ENCODE data around the gene PAPPA. TPM values are rescaled to one million over a fixed set of nuclear protein-coding genes. Genes with fewer than 3 reads are reported as not detected.

The PAPPA gene
- total RNA-seq, 4 donors from 2014 or later = 9.6 to 35.3 (median 14.9) TPM

DNA sequence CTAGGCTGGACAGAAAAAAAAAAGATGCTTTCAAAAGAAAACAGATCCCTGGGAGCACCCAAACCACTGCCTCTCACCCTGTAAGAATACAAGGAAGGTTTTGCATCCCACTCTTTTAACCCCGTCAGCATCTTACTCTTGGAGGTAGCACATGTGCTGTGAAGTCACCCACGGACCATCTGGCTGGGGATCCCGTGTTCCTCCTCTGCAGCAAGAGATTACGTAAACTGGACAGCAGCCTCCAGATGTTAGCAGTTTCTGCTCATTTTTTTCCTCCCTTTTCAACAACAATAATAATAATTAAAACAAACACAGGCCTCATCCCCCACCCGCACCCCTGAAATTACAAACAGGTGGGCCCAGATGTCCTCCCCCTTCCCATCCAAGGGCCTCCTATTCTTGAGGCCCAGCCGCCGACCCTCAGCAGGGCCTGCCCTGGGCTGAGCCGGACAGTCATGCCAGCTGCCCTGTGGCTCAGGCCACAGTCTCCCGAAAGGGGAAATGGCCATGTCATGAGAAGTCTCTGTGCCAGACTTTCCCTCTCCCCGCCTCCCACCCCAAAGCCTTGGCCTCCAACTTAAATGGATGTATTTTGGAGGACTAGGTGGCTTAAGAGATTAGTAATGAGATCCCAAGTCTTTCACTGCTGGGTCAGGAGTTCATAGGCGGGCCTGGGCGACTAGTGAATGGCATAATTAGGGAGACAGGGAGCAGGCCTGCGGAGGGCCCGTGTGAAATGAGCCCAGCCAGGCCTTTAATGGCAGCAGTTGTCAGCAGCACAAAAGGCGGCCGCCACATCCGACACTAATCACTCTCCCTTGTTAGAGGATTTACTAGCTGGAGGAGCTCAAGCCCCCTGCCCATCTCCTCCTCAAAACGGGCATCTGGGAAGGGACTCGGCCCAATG is 165.1 kb downstream of the PAPPA start:
- no peak for ATAC-seq (ENCODE audit: low FRiP score)
- DNase-seq (ENCODE audit: low spot score) = peak; percentile 25
- TF ChIP-seq, protein P1, sequence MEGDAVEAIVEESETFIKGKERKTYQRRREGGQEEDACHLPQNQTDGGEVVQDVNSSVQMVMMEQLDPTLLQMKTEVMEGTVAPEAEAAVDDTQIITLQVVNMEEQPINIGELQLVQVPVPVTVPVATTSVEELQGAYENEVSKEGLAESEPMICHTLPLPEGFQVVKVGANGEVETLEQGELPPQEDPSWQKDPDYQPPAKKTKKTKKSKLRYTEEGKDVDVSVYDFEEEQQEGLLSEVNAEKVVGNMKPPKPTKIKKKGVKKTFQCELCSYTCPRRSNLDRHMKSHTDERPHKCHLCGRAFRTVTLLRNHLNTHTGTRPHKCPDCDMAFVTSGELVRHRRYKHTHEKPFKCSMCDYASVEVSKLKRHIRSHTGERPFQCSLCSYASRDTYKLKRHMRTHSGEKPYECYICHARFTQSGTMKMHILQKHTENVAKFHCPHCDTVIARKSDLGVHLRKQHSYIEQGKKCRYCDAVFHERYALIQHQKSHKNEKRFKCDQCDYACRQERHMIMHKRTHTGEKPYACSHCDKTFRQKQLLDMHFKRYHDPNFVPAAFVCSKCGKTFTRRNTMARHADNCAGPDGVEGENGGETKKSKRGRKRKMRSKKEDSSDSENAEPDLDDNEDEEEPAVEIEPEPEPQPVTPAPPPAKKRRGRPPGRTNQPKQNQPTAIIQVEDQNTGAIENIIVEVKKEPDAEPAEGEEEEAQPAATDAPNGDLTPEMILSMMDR (IDR thresholded peaks at IDR 0.05) = no peak

DNA sequence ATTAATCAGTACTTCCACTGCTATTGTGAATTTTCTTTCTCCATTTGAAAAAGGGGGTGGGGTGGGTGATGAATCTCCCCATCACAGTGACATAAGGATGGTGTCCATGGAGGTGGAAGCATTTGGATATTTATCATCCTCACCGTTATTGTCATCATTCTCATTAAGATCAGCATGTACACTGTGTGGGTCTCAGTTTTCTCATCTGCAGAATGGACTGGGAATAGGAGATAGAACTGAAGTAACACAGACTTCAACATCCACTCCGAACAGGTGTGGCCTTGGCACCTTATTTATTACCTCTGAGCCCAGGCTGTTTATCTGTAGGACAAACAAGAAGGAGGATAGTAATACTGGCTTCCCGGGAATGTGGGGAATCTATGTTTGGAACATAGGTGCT is 165.9 kb downstream of the PAPPA start:
- TF ChIP-seq, protein P1 (IDR thresholded peaks at IDR 0.05) = no peak
- DNase-seq (ENCODE audit: low spot score) (no peak), ATAC-seq (ENCODE audit: low FRiP score) (no peak)

DNA sequence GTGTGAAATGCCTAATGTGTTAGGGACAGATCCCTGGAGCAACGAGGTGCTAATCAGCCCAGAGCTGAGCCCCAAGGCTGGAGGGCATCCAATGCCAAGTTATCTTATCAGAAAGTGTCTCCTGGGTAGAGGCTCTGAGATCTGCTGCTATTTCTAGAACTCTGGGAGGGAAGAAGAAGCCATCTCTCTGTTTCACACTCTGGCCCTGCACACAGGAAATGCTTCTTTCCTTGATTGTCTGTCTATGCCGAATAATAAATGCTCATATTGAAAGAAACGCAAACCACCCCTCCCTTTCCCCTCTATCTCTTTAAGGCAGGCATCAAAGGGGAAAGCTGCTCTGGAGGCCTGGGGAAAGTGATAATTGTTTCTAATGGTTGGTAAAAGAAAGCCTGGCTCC is 166.7 kb downstream of the PAPPA start:
- ATAC-seq (ENCODE audit: low FRiP score) (no peak), DNase-seq (ENCODE audit: low spot score) (no peak)
- TF ChIP-seq, protein P1 (IDR thresholded peaks at IDR 0.05) = no peak

DNA sequence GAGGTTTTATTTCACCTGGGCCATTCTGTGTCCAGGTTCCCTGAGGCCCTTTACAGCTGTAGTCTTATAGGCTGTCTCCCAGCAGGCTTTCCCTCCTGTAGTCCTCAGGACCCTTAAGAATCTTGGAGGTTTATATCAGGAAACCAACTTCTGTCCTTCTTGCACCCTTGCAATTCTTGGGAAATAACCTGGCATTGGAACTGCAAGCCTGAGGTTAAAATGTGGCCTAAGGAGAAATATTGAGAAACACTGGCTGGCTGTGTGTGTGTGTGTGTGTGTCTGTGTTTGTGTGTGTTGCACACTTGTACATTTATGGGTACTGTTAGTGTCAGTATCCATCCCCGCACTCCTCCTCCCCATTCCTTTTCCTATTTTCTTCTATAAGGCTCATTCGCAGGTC is 168.9 kb downstream of the PAPPA start:
- DNase-seq (ENCODE audit: low spot score) (no peak), ATAC-seq (ENCODE audit: low FRiP score) (no peak)
- TF ChIP-seq, protein P1 (IDR thresholded peaks at IDR 0.05) = no peak

DNA sequence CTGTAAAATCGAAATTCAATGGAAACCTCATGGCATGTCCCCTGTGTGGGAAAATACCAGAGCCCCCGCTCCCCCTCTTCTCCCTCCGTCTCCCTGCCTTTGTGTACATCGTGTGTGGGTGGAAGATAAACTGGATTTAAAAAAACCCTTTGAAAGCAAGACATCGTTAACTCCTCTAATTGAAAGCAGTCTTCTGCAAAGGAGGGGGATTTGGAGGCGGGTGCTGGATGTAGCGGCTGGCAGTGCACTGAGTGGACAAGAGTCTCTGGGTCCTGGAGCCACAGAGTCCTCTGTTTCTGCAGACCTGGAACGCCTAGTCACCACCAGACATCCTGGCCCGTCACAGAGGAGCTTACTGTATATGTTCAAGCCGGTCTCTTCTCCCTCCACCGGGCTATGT is 169.4 kb downstream of the PAPPA start:
- TF ChIP-seq, protein P1 (IDR thresholded peaks at IDR 0.05) = no peak
- DNase-seq (ENCODE audit: low spot score) (no peak), ATAC-seq (ENCODE audit: low FRiP score) (no peak)

DNA sequence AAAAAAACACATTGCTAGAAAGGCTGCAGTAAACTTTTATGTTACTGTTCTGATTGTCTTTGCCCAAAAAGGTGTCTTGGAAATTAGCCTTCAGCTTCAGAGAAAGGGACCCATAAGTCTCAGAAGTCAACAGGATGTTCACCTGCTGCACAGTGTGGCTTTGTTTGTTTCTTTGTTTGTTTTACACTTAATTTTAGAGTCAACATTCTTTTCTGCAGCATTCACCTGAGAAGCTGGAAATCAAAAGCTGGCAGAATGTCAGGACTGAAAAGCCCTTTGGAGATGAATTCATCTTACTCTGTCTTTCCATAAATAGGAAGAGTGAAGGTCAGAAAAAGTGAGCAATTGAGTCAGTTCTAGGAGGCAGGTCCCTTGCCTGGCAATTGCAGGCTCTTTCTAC is 170.0 kb downstream of the PAPPA start:
- TF ChIP-seq, protein P1 (IDR thresholded peaks at IDR 0.05) = no peak
- DNase-seq (ENCODE audit: low spot score) = no peak
- no peak for ATAC-seq (ENCODE audit: low FRiP score)

DNA sequence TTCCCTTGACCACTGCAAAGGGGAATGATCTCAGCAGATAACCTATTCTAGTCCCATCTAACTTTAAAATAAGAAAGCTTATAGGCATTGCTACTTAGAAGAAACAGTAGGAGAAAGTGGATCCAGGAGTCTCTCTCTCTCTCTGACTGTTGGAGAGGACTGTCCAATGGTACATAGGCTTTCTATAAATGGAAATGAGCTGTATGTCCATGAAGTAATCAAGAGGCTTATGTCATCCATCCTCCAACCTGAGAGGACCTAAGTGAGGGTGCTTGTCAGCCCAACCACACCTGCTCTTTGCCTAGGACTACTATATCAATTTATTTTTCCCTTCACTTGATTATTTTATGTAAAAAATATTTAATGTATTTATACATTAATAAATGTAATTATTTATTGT is 172.3 kb downstream of the PAPPA start:
- DNase-seq (ENCODE audit: low spot score) = no peak
- ATAC-seq (ENCODE audit: low FRiP score) = no peak
- TF ChIP-seq, protein P1 (IDR thresholded peaks at IDR 0.05) = no peak

Measured in omental fat pad (tissue), 4 donors.